Measurements from ENCODE around the gene PSG5.
A peak's percentile ranks its signal among the peaks of the same experiment; 100 is the strongest.
"Not testable (repeated sequence)": the region's sequence is repeated elsewhere in the genome, so short reads cannot be mapped to it uniquely, and the experiment has no call there.

Gene PSG5

GRCh38 chr19:43188092-43188491 lies 1.8 kb upstream of the PSG5 start:
- not testable (repeated sequence) for DNase-seq

GRCh38 chr19:43181869-43182771 lies 4.2 kb downstream of the PSG5 start:
- not testable (repeated sequence) for DNase-seq

DNA sequence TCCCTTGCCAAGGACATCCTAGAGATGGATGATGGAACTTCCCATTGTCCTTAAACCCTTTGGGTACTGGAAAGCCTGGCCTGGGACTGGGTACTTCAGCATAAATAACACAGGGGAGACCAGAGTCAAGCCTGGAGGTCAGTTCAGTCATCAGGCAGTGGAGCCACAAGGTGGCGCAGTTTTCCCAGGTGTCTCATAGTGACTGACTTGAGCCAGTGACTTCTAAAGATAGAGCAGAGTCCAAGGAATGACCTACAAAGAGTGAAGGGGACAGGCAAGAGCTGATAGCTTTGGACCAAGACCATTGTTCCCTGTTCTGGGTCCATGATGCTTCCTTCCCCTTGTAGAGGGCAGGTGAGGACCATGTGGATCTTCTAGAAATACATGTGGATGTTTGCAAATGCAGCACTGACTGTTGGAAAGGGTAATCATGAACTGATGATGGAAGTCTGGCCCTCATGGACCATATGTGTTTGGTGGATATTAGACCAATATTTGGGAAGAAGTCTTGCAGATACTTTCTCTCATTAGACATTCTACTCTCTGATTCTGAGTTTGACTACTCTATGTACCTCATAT lies 6.7 kb downstream of the PSG5 start:
- not testable (repeated sequence) for DNase-seq

DNA sequence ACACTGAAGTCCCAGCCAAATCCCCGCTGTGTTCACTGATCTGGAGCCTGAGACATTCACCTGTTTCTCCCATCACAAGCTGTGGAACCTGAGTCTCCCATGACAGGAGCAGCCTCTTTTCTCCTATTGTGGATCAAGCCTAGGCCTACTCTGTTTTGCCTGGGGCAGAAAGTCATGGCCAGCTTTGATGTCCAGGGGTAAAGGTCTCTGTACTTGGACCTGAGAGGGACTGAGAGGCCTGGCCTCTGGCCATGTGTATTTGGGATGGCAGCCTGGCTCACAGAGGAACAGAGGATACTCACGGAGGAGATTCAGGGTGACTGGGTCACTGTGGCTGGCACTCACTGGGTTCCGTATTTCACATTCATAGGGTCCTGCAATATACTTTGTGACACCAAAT lies 7.8 kb downstream of the PSG5 start:
- DNase-seq: not testable (repeated sequence)

DNA sequence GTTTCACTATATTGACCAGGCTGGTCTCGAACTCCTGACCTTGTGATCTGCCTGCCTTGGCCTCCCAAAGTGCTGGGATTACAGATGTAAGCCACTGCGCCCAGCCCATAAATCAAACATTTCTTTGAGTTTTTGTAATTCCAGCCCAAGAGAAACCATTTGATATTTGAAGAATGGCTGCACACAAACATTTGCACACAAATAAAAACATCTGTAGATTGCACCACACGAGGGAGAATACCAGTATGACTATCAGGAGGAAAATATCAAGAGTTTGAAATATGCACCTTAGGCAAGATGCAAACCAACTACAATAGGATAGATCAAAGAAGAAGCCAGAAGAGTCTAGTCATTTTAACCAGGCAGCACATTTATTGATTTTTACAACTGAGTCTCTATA lies 20.4 kb downstream of the PSG5 start:
- DNase-seq: not testable (repeated sequence)

DNA sequence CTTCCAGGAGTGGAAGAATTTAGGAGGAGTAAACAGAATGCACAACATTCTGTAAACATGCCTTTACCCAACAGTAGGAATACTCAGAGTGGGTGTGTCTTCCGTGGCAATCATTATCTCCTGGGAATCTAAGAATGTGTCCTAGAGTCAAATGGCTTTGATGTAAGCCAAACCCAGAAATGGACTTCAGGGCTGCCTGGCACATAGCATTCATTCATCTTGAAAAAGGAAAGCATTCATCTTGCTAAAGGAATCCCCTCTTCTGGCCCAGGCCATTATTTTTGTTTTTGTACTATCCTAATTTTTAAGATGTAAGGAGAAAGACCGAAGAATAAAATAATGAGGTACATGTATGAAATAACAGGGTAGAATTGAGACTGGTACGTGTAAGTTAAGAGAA lies 23.2 kb downstream of the PSG5 start:
- DNase-seq: not testable (repeated sequence)

DNA sequence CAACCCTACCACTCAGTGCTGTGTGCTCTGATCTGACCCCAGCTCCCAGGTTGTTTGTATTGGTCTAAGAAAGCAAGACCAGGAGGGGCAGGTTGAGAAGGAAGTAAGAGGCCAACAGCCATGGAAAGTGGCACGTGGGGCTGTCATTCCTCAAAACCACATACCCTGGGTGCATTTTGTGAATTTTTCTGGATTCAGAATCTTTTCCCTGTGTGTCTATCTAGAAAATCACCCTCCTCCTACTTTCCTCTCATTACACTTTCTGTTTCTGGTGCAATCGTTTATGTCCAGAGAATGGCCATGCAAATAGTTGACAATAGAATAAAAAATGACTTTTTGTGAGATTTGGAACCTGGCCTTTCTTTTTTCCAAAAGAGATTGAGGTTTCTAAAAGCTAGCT lies 24.1 kb downstream of the PSG5 start:
- not testable (repeated sequence) for DNase-seq

DNA sequence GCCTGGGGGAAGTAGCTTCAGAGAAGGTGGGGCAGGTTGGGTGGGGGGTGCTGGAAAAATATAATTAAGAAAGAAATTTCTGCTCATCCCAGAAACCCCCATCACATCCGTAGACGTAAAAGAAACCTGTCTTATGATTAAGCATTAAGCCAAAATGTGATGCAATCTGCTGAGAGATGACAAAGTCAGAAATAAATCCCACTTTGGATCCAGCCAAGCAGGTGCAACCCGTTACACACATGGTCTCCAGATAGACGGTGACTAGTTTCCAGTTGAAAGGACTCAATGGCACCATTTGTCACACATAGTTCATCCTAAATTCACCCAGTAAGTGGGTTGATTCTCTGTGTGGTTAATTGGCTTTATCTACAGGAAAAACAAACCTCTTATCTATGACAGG lies 34.1 kb downstream of the PSG5 start:
- no peak for DNase-seq

GRCh38 chr19:43149788-43150187 lies 36.5 kb downstream of the PSG5 start:
- not testable (repeated sequence) for DNase-seq

GRCh38 chr19:43148233-43148632 lies 38.1 kb downstream of the PSG5 start:
- no peak for DNase-seq

DNA sequence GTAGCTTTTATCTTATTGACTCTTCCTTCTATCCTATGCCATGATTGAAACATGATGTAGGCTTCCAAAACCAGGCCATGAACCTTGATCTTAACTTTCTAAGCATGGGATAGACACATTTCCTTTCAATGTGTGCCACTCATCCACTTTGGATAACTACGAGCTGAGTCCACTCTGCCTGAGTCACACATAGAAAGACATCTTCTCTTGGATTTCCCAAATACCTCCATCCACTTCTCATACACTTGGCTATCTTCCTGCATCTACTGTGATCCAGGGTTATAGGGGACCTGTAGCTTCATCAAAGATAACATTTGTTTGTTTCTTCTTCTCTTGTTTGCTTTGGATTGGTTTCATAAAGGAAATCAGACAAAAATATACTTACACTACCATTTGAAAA lies 44.6 kb downstream of the PSG5 start:
- not testable (repeated sequence) for DNase-seq

DNA sequence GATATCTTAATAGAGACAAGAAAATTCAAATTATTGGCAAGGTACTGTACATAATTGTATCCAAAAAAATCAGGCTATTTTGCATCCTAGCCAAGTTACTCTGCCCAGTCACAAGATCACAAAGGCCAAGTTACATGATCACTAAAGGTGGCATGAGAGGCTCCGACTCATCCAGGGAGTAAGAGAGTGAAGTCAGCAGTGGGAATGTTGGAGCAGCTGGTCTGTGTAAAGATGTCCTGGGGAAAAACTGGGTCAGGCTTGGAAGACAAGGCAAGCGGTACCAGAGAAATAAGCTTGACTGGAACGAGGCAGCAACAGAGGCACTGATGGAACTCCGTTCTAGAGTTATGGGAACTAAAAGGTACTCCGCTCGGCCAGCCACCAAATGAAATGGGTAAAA lies 53.6 kb downstream of the PSG5 start:
- DNase-seq: no peak

DNA sequence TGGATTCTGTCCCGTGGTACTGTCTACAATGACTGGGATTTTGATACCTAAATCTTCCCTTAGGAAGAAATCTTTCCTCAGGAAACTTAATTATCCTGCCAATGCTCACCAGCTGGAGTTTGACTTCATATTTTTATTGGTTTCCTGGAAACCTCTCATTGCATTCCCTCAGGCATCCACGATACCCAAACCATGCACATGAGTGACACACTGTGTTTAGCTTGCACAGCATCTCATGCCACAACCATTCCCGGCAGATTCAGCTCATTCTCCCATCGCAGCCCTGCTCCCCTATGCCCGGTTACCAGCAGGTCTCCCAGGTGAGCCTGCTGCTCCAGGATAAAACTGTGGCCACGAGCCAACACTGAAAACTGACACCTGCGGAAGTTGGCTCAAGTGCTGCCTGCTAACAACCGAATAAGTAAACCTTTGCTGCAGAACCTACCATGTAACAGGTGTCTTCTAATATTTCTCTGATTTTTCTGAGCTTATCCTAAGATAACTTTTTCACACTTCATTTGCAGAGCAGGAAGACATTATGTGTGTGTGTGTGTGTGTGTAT lies 55.0 kb downstream of the PSG5 start:
- not testable (repeated sequence) for DNase-seq

GRCh38 chr19:43129197-43129596 lies 57.1 kb downstream of the PSG5 start:
- not testable (repeated sequence) for DNase-seq

- DNase-seq: peak in 4 of 56 donors; percentile 0 to 15 (median 8)
These were observed 59.0 kb downstream of the PSG5 start for GRCh38 chr19:43127336-43127735.

- DNase-seq: no peak
These were observed 59.6 kb downstream of the PSG5 start for GRCh38 chr19:43126720-43127119.

GRCh38 chr19:43124360-43124759 lies 62.0 kb downstream of the PSG5 start:
- no peak for DNase-seq

- DNase-seq: not testable (repeated sequence)
These were observed 65.8 kb downstream of the PSG5 start for GRCh38 chr19:43120433-43121026.

- DNase-seq: not testable (repeated sequence)
These were observed 66.8 kb downstream of the PSG5 start for GRCh38 chr19:43119526-43119925.

Data from amygdala (tissue), 56 donors.